Renal cortex interstitium (tissue), 11 donors: Measurements from ENCODE around the gene PAN2. TPM values are rescaled to one million over a fixed set of nuclear protein-coding genes. Genes with fewer than 3 reads are reported as not detected.
A peak's percentile ranks its signal among the peaks of the same experiment; 100 is the strongest.
"Not testable (repeated sequence)": the region's sequence is repeated elsewhere in the genome, so short reads cannot be mapped to it uniquely, and the experiment has no call there.

Experiments
- DNase-seq, 11 donors: peaks; one replicate each; pipeline ENCODE4 v3.0.0-alpha.2; 2013; ENCODE audit warnings: low read depth in 9 of 11, low spot score in 4 of 11; ENCODE audit errors: extremely low read depth in 1 of 11
- polyA plus RNA-seq, 3 donors: library from polyadenylated mRNA; unstranded; fragments of 120-200 nt; gene quantifications; one replicate each; pipeline ENCODE4 v1.2.1, GENCODE V29; 2013; ENCODE audit not compliant: insufficient read length in 3 of 3

PAN2 gene
- polyA plus RNA-seq, 3 donors: 82.0 to 113 (median 93.7) TPM

DNA sequence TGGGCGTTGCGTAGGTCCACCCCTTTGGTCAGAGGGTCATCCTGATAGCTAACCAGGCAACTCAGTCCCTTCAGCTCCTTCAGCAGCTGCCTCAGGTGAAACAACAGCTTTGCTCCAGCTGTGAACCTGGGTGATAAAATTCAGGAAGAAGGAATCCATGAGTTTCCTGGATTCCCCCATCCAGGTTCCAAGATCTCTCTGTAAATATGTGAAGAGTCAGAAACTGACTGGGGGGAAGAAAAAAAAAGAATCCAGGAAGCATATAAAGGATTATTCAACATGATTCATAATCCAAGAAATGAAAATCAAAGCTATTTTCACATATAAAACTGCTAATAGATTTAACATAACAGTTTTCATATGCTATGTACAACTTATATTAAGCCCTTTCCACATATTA, 17.5 kb upstream of the PAN2 start:
- DNase-seq: no peak

DNA sequence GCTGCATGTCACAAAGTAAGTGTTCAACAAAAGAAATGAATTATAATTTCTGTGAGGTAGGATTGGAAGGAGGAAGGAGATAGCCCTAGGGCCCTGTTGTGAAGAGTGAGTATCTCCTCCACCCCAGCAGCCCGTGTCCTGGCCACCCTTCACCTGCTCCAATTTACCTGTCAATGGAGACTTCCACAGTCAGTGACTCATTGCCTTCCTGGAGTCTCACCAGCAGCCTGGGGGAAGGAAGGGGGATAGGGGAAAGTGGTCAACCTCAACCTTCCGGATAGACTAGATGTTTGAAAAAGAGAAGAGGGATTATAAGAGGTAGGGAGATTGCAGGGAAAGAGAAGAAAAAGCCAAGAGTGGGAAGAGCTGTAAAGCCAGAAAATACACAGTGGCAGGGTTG, 16.9 kb upstream of the PAN2 start:
- no peak for DNase-seq

DNA sequence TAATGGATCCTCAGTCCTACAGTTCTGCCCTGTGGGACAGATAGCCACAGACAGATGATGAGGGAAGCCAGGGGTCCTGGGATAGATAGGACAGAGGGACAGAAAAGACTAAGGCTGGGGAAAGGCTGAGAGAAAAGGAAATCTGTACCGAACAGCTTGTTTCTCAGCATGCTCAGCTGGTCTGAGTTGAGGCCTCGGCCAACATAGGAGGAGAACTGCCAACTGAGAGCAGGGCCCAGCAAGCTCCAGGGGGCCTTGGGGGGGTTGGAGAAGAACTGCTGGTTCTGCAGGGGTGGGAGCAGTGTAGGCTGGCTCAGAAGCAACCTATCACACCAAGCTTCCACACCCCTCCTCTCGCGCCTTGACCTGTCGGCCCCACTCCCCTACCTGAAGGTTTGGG, 15.0 kb upstream of the PAN2 start:
- no peak for DNase-seq

DNA sequence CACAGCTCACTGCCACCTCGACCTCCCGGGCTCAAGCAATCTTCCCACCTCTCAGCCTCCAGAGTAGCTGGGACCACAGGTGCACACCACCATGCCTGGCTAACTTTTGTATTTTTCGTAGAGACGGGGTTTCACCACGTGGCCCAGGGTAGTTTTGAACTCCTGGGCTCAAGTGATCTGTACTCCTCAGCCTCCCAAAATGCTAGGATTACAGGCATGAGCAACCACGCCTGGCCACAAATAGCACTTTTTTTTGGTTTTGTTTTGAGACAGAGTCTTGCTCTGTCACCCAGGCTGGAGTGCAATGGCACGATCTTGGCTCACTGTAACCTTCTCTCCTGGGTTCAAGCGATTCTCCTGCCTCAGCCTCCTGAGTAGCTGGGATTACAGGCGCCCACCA, 13.5 kb upstream of the PAN2 start:
- DNase-seq: not testable (repeated sequence)

DNA sequence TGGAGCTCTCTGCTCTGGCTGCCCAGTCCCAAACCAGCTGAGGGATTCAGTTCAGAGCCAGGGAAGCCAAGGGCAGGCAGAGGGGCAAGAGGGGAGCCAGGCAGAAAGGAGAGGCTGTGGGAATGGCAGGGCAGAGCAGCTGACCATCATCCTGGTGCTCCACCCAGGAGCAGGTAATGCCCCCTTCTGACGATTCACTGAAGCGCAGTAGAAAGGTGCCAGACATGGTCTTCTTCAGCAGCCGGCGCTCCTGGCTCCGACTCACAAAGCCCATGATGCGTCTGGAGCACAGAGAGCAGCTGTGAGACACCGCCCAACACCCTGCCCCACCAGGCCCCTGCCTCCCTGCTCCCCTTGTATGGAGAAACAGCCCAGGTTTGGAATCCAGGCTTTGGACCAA, 12.9 kb upstream of the PAN2 start:
- no peak for DNase-seq

DNA sequence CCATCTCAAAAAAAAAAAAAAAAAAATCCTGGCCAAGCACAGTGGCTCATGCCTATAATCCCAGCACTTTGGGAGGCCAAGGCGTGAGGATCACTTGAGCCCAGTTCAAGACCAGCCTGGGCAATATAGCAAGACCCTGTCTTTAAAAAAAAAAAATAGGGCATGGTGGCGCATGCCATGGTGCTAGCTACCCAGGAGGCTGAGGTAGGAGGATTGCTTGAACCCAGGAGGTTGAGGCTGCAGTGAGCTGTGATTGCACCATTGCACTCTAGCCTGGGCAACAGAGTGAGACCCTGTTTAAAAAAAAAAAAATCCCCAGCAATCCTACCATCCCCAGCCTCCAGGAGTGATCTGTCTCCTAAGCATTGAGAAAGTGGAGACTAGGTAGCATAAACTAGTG, 8.5 kb upstream of the PAN2 start:
- not testable (repeated sequence) for DNase-seq

DNA sequence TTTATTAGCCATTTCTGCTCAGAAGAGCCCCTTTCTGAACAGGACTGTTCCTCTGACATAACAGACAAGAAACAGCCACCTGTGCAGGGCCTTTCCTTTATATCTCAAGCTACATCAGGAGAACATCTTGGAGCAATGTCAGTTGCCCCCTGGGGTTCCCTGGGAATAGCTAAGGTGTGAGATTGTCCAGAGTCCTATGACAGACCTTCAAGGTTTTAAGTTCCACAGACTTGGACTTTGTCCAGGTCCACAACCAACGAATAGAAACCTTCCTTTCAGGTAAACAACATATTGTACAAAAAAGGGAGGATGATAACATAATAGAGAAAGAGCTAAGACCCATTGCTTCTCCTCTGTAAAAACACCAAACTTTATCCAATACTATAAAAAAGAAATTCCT, 7.8 kb upstream of the PAN2 start:
- no peak for DNase-seq

DNA sequence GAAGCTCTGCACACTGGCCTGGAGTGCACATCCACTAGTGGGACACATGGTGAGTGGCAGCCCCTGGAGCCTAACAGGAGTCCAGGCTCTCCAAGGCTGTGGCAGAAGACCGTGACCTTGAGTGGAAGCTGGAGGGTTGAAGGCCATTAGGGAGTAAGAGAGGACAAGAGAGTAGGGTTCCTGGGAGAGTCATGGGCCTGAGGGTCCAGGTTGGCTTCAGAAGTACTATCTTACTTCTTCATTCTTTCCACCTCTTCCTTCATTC, 5.3 kb upstream of the PAN2 start:
- no peak for DNase-seq

DNA sequence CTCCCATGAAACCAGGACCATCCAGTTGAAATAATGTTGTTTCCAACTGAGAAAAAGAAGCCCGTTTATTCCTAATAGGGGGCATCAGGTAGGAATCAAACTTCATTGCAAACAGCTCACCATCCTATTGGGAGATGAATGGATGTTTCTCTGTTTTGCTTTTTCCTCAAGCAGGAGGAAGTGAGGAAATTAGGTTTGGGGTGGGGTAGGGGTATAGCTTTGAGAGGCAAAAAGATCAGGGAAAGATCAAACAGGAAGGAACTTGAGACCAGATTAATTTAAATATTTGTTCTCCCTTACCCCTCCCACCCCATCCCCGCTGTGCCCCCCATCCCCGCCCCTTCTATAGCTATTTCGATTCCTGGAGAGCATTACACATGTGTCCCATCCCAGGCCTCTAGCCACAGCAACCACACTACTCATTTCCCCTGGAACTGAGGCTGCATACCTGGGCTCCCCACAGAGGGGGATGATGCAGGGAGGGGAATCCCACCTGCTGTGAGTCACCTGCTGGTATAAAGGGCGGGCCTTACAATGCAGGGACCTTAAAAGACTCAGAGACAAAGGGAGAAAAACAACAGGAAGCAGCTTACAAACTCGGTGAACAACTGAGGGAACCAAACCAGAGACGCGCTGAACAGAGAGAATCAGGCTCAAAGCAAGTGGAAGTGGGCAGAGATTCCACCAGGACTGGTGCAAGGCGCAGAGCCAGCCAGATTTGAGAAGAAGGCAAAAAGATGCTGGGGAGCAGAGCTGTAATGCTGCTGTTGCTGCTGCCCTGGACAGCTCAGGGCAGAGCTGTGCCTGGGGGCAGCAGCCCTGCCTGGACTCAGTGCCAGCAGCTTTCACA, 4.7 kb upstream of the PAN2 start, which contains the start of gene IL23A:
IL23A (plus strand) TSS at position 577 of the 850 bp plus-strand sequence; CDS start at position 738, 161 bp downstream.
- no peak for DNase-seq

DNA sequence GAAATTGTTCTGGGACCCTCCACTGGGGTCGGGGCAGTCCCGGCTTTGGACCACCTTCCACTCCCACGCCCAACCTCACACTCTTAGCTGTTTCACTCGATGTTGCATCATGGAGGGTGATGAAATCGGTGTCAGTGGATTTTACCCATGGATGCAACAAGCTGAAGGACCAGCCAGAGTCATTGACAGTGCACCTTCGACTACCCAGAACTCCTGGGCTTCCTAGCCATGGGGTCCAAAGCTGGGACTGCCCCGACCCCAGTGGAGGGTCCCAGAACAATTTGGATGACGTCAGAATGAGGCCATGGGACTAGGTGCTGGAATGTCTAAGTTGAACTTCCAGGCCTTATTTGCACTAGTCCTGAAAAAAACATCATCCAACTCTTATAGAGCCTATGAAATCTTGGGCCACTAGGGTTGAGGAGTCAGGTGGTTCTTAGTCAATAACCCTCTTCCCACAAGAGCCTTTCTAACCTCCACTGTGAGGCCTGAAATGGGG, 4.0 kb upstream of the PAN2 start:
- no peak for DNase-seq

DNA sequence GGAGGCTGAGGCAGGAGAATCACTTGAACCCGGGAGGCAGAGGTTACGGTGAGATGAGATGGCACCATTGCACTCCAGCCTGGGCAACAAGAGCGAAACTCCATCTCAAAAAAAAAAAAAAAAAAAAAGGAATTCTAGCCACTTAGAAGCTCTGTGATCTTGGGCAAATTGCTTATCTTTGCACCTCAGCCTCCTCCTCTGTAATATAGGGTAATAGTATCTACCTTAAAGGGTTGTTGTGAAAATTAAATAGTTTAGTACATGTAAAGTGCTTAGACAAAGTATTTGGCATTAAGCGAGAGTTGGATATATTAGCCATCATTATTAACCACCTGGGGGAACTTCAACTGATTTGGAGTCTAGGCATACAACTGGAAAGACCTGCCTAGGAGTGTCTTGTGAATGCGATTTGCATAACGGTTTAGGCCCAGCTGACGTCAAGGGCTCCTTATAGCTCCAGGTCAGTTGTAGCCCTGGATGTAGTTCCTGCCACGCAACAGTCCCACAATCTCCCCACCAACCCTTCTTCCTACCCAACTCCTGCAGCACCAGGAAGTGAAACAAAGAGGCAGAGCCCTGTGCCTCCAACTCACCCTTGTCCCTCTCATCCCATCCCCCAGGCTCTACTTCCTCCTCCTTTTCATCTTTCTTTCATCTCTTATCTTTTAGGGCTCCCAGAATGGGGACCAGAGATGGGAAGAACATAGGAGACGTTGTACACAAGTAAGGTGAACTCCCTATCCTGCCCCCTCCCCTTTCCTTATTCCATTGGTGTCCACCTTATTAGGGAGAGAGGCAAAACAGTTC, 2.8 kb upstream of the PAN2 start:
- no peak for DNase-seq

DNA sequence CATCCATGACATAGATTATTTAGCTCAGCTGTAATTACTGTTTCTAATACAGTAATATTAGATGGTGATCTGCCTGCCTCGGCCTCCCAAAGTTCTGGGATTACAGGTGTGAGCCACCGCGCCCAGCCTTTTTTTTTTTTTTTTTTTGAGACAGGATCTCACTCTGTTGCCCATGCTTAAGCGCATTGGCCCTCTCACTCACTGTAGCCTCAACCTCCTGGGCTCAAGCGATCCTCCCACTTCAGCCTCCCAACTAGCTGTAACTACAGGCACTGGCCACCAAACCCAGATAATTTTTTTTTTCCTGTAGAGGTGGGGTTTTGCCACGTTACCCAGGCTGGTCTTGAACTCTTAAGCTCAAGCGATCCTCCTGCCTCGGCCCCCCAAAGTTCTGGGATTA, 1.7 kb upstream of the PAN2 start:
- DNase-seq: not testable (repeated sequence)

DNA sequence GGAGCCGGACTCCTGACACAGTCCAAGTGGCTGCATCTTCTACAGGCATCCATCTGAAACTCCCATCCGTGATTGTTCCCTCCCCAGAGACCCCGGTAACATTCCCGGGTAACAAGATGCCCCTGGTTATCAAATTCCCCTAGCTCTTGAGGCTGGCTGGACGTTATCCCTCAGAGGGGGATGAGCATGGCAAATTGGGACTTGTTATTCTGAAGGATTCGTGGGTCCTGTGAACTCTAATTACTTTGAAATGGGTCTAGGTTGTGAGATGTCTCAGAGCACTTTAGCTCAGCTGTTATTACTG, 642 bp upstream of the PAN2 start:
- DNase-seq: peak in 2 of 11 donors; percentile 13 to 23

DNA sequence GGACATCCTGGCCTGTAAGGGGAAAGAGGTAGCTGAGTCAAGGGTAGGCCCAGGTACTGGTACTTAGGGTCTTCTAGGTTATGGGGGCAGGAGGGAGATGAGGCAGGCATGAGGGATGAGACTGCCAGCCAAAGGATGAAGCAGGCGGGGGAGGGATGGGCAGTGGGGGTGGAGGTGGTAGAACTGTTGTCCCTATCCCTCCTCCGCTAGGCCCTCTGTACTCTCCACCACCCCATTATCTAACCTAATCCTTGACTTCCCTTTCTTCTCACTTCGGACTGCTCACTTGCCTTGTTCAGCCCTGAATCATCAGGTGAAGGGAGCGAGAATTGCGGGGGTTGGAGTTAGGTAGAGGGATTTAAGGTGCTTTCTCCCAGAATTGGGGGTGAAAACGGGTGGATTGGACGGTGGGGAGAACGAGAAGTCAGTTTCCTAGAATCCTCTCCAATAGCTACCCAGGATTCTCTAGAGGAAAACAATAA, 562 bp downstream of the PAN2 start:
- no peak for DNase-seq

DNA sequence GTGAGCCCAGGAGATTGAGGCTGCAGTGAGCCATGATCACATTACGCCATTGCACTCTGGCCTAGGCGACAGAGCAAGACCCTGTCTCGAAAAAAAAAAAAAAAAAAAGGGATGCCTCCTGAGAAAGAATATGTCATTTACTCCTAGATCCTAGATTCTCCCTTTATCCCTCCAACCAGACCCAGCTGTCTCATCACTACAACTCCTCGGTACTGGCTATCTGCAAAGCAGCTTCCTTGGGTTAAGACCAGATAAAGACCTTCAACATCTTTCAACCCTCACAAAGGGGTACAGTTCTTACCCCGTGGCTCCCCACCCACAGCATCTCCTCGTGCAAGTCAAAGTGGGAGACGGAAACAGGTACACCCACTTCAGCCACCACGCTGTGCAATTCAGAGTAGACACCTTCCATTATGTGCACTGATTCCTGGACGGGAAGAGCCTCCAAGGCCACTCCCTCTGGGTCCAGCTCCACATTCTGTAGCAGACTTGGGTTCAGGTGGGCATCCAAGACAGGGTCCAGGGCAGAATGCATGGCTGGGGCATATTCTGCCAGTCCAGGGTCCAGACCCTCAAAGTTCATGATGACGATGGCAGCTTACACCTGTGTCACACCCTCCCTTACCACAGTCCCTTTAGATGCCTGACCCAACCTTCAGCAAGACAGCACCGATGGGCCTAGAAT, 1.1 kb downstream of the PAN2 start:
- DNase-seq: no peak

DNA sequence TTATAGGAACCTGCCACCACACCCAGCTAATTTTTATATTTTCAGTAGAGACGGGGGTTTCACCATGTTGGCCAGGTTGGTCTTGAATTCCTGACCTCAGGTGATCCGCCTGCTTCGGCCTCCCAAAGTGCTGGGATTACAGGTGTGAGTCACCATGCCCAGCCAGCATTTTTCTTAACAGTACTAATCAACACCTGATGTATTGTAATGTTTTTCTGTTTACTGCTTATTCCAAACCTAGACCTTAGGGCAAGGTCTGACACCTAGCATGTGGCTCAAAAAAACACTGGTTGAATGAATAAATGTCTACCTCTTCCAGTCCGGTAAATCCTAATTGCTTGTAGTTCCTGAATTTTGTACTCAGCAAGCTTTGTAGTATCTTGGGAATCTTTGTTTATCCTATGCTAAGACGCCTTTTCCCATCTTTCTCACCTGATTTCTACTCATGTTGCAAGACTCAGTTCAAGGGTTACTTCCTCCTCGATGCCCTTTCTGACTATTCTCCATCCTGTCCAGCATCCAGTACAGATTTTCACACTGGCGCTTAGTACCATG, 2.8 kb downstream of the PAN2 start:
- no peak for DNase-seq

DNA sequence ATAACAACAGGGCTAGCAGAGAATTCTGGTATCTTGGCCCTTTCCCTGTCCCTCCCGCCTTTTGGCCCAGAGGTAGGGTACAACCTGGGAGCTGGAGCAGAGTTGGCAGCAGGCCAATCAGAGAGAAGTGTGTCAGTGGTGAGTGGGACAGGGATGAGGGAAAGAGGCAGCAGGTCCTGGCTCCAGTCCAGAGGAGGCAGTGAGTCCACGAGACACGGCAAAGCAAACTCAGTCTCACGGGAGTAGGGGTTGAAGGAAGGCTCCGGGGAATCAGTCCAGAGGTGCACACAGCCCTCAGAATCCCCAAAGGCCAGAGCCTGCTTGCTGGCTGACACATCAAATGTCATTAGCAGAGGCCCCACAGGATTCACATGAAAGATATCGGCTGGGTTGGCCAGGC, 7.3 kb downstream of the PAN2 start:
- no peak for DNase-seq

DNA sequence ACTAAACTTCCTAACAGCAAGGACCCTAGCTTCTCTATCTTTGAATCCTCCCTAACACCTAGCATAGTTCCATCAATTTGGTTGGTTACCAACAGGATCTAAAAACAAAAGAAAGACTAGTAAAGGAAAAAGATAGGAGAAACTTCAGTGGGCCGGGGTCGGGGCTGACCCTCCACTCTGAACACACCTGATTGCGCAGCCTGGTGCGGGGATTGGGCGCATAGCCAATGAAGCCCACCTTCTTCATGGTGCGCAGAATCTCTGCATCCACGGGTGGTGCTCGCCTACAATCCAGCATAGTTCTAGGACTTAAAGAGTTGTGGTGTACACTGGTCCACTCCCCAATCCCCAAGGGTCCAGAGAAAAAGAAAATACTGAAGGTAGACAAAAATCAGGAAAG, 7.7 kb downstream of the PAN2 start:
- no peak for DNase-seq

DNA sequence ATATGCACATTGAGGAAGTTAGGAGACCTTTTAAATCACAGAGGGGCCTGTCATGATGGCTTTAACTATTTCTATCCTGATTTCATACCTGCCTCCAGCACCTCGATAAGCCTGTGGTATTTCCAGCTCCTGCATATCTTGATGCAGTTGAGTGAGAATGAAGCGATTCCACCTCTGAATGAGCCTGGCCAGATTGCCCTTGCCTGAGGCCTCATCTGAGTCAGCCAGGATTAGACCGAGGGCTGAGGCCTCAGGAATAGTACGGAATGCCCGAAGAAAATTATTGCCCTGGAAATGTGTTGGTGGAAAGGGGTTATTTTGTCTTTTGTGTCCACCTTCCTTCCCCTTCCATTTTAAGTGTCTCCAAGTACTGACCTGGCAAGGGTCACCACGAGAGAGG, 9.6 kb downstream of the PAN2 start:
- DNase-seq: no peak

DNA sequence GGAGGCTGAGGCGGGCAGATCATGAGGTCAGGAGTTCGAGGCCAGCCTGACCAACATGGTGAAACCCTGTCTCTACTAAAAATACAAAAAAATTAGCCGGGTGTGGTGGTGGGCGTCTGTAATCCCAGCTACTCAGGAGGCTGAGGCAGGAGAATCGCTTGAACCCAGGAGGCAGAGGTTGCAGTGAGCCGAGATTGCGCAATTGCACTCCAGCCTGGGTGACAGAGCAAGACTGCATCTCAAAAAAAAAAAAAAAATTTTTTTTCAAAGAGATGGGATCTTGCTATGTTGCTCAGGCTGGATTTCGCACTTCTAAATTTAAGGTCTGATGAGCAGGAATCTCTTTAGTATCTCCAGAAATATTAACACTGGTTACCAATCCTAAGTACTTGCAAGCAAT, 12.2 kb downstream of the PAN2 start:
- not testable (repeated sequence) for DNase-seq
